GM12801 (cell line): ENCODE measurements around the gene MSRB1.

Source experiments
- CTCF ChIP-seq: IDR thresholded peaks from one replicate; pipeline ENCODE4 v1.5.1; 2011; ENCODE audit warnings: control low read depth; ENCODE audit not compliant: insufficient read length; ENCODE audit errors: extremely low read depth

Gene MSRB1

GRCh38 chr16:1922357-1922756, 20.6 kb downstream of the MSRB1 start:
- TF ChIP-seq CTCF = no peak

GRCh38 chr16:1920727-1921171, 22.2 kb downstream of the MSRB1 start:
- TF ChIP-seq CTCF = no peak

GRCh38 chr16:1919327-1919998, 23.5 kb downstream of the MSRB1 start:
- no peak for TF ChIP-seq CTCF

- TF ChIP-seq CTCF = no peak
Observed at GRCh38 chr16:1918351-1919326, 24.4 kb downstream of the MSRB1 start, which contains the start of gene HS3ST6. TSS of gene HS3ST6 (minus strand) at chr16:1918415. CDS start at chr16:1918323, 92 bp downstream.

- TF ChIP-seq CTCF = no peak
Observed at GRCh38 chr16:1917665-1918350, 25.2 kb downstream of the MSRB1 start.

- TF ChIP-seq CTCF = no peak
Observed at GRCh38 chr16:1917056-1917664, 25.8 kb downstream of the MSRB1 start.
